Fibroblast of lung (primary cell): ENCODE measurements around the gene EIF4E2. TPM values are rescaled to one million over a fixed set of nuclear protein-coding genes. Genes with fewer than 3 reads are reported as not detected.

Experiments used
- DNase-seq, 2 donors: peaks; one replicate each; pipeline versions ENCODE4 v3.0.0 to v3.0.0-alpha.2; 2010; ENCODE audit warnings: low read depth in 2 of 2
- H2AFZ ChIP-seq: 2 replicates; pipeline ENCODE4 v1.5.1; 2012; ENCODE audit warnings: low read length, control low read depth, inconsistent platforms
- H3K27ac ChIP-seq: 2 replicates; pipeline ENCODE4 v1.5.1; 2011; ENCODE audit warnings: low read length, control low read depth; ENCODE audit not compliant: insufficient read depth
- H3K27me3 ChIP-seq: 2 replicates; pipeline ENCODE4 v1.5.1; 2011; ENCODE audit warnings: mild to moderate bottlenecking, low read length; ENCODE audit not compliant: control insufficient read depth, insufficient read depth
- H3K36me3 ChIP-seq: 2 replicates; pipeline ENCODE4 v1.5.1; 2011; ENCODE audit warnings: low read length; ENCODE audit not compliant: control insufficient read depth, insufficient read depth
- H3K4me1 ChIP-seq: 2 replicates; pipeline ENCODE4 v1.5.1; 2011; ENCODE audit warnings: low read length; ENCODE audit not compliant: control insufficient read depth, insufficient read depth; ENCODE audit errors: extremely low read depth
- H3K4me2 ChIP-seq: 2 replicates; pipeline ENCODE4 v1.5.1; 2011; ENCODE audit warnings: low read length, control low read depth; ENCODE audit not compliant: insufficient read depth; ENCODE audit errors: extremely low read depth
- H3K4me3 ChIP-seq, 4 experiments: fragments of 200-600 bp in 1 of 4; sonication (generic) in 1 of 4; replicated peaks in 1 of 4; 2 replicates each; pipeline ENCODE4 v1.5.1; 2011 to 2016; ENCODE audit warnings: low read length in 4 of 4, low read depth in 3 of 4, mild to moderate bottlenecking in 3 of 4, control low read depth in 2 of 4, inconsistent platforms in 1 of 4, mixed read lengths in 1 of 4; ENCODE audit not compliant: insufficient read depth in 1 of 4; ENCODE audit errors: control extremely low read depth in 1 of 4
- H3K79me2 ChIP-seq: 2 replicates; pipeline ENCODE4 v1.5.1; 2012; ENCODE audit warnings: mild to moderate bottlenecking, low read length, inconsistent platforms; ENCODE audit not compliant: control insufficient read depth, insufficient read depth
- H3K9ac ChIP-seq: 2 replicates; pipeline ENCODE4 v1.5.1; 2011; ENCODE audit warnings: mild to moderate bottlenecking, low read length, control low read depth; ENCODE audit not compliant: insufficient read depth
- H3K9me3 ChIP-seq: 2 replicates; pipeline ENCODE4 v1.5.1; 2012; ENCODE audit warnings: low read depth, low read length; ENCODE audit not compliant: control insufficient read depth, insufficient read depth
- H4K20me1 ChIP-seq: 2 replicates; pipeline ENCODE4 v1.5.1; 2011; ENCODE audit warnings: low read length; ENCODE audit not compliant: control insufficient read depth, insufficient read depth; ENCODE audit errors: extremely low read depth
- CTCF ChIP-seq, 2 donors: IDR thresholded peaks in 1 of 2; conservative IDR thresholded peaks in 1 of 2; 1 replicate in 1 of 2; 2 replicates in 1 of 2; pipeline ENCODE4 v1.5.1; 2011 to 2012; ENCODE audit warnings: low read length in 2 of 2, control low read depth in 1 of 2, inconsistent platforms in 1 of 2, low read depth in 1 of 2, mild to moderate bottlenecking in 1 of 2
- EZH2 ChIP-seq: IDR thresholded peaks from 2 replicates; pipeline ENCODE4 v1.5.1; 2012; ENCODE audit warnings: low read length, control low read depth, mild to moderate bottlenecking; ENCODE audit errors: missing control alignments
- polyA plus RNA-seq, 2 donors: library from polyadenylated mRNA; depleted of rRNA in 1 of 2; stranded (reverse) in 1 of 2; unstranded in 1 of 2; fragments of >200 nt; gene quantifications; 2 replicates each; pipeline ENCODE4 v1.2.1, GENCODE V29; 2011 to 2012; ENCODE audit warnings: missing spikeins in 1 of 2
- total RNA-seq: library from RNA; depleted of rRNA; stranded (reverse); fragments of >200 nt; gene quantifications from 2 replicates; pipeline ENCODE4 v1.2.1, GENCODE V29; 2014

Gene EIF4E2
- total and polyA plus RNA-seq, 2 donors (not counting 1 experiment from before 2014, with no cell fraction given), result 77.6 to 101 TPM

GRCh38 chr2:232543928-232544631 lies 6.4 kb upstream of the EIF4E2 start:
- H3K79me2 ChIP-seq, result no peaks in the 10 kb centered on the region
- H3K4me2 ChIP-seq, result no peak overlapping the region
- no peaks in the 10 kb centered on the region for H3K4me1 ChIP-seq
- no peaks in the 10 kb centered on the region for H4K20me1 ChIP-seq
- no peaks in the 10 kb centered on the region for H3K9me3 ChIP-seq
- no peak overlapping the region for H2AFZ ChIP-seq
- no peak for DNase-seq
- peaks cover 4% of the 10 kb centered on the region for H3K27me3 ChIP-seq
- no peak overlapping the region for H3K4me3 ChIP-seq
- no peak overlapping the region for H3K27ac ChIP-seq
- no peaks in the 10 kb centered on the region for H3K36me3 ChIP-seq
- no peak overlapping the region for H3K9ac ChIP-seq
- TF ChIP-seq CTCF (conservative IDR thresholded peaks at IDR 0.05 in 1 of 2, IDR thresholded peaks at IDR 0.05 in 1 of 2; ENCODE audit: low read depth in 1 of 2, low read length in 2 of 2), result no peak
- no peak for TF ChIP-seq EZH2

GRCh38 chr2:232544674-232545073 lies 5.8 kb upstream of the EIF4E2 start:
- TF ChIP-seq EZH2, result no peak
- no peak for TF ChIP-seq CTCF (conservative IDR thresholded peaks at IDR 0.05 in 1 of 2, IDR thresholded peaks at IDR 0.05 in 1 of 2; ENCODE audit: low read depth in 1 of 2, low read length in 2 of 2)
- no peak for DNase-seq
- H2AFZ ChIP-seq, result no peak overlapping the region
- H3K9me3 ChIP-seq, result no peaks in the 10 kb centered on the region
- no peaks in the 10 kb centered on the region for H4K20me1 ChIP-seq
- H3K4me1 ChIP-seq, result no peaks in the 10 kb centered on the region
- H3K27ac ChIP-seq, result no peak overlapping the region
- H3K27me3 ChIP-seq, result peaks cover 3% of the 10 kb centered on the region
- H3K4me3 ChIP-seq, result no peak overlapping the region
- H3K79me2 ChIP-seq, result peaks cover 2% of the 10 kb centered on the region
- no peak overlapping the region for H3K4me2 ChIP-seq
- H3K36me3 ChIP-seq, result no peaks in the 10 kb centered on the region
- no peak overlapping the region for H3K9ac ChIP-seq

DNA sequence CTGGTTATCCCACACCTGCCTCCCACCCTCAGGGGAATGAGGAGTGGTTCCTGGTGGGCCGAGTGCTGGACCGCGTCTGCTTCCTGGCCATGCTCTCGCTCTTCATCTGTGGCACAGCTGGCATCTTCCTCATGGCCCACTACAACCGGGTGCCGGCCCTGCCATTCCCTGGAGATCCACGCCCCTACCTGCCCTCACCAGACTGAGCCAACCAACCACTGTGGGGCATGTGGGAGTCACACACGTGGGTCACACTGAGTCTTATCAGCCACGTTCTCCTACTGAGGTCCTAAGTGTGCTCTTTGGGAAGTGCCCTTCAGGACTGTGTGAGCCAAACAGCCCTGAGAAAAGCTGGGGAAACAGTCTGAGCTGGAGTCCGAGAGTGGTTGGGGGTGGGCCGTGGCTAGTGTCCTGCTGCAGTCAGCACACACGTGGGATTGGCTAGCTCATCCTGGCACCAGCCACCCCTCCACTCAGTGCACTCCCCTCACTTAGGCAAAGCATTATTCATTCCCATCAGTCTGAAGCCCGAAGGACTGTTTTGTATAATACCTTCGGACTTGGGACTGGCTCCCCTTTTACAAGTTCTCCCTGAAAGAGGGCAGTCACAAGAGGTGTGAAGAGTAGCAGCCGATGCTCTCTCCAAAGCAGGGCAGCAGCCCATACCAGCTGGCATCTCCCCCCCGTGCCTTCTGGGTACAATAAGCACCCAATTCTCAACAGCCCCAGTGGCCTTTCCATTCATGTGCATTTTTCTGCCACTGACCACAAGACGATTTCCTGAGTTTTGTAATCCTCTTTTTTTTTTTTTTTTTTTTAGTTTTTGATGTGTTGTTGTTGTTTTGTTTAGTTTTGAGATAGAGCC lies 4.7 kb upstream of the EIF4E2 start:
- TF ChIP-seq EZH2, result no peak
- no peak for TF ChIP-seq CTCF (conservative IDR thresholded peaks at IDR 0.05 in 1 of 2, IDR thresholded peaks at IDR 0.05 in 1 of 2; ENCODE audit: low read depth in 1 of 2, low read length in 2 of 2)
- H2AFZ ChIP-seq, result no peak overlapping the region
- no peaks in the 10 kb centered on the region for H3K36me3 ChIP-seq
- H3K9me3 ChIP-seq, result no peaks in the 10 kb centered on the region
- DNase-seq, result no peak
- H4K20me1 ChIP-seq, result no peaks in the 10 kb centered on the region
- no peak overlapping the region for H3K4me3 ChIP-seq
- no peak overlapping the region for H3K4me2 ChIP-seq
- H3K27me3 ChIP-seq, result no peaks in the 10 kb centered on the region
- H3K79me2 ChIP-seq, result peaks cover 4% of the 10 kb centered on the region
- H3K4me1 ChIP-seq, result no peaks in the 10 kb centered on the region
- no peak overlapping the region for H3K27ac ChIP-seq
- no peak overlapping the region for H3K9ac ChIP-seq
